Measurements from ENCODE around the gene ANGPTL8. TPM values are rescaled to one million over a fixed set of nuclear protein-coding genes. Genes with fewer than 3 reads are reported as not detected.
A peak's percentile ranks its signal among the peaks of the same experiment; 100 is the strongest.

ANGPTL8 gene
- total RNA-seq, 4 donors from 2014 or later: not detected

- Histone ChIP-seq H3K27ac (peak within 1 kb of the TSS; percentile 66 to 95 (median 81)), H3K4me3 (peak within 1 kb of the TSS; percentile 45 to 82 (median 65)), H3K27me3 (no peaks in the 10 kb centered on the region), H3K36me3 (peaks cover 0 to 26% (median 0%) of the 10 kb centered on the region in 3 donors), H3K9me3 (no peaks in the 10 kb centered on the region), H3K4me1 (peaks cover 0 to 41% (median 5%) of the 10 kb centered on the region in 4 donors)
- peak in 1 of 2 donors; percentile 44 for TF ChIP-seq POLR2A (IDR thresholded peaks at IDR 0.05)
- peak in 3 of 6 experiments; percentile 34 to 44 (median 36) for TF ChIP-seq CTCF (IDR thresholded peaks at IDR 0.05)
- peak; percentile 67 to 95 (median 88) for DNase-seq
Measured at GRCh38 chr19:11197291-11198174, 41.9 kb upstream of the ANGPTL8 start, which contains the start of gene KANK2. Gene KANK2 (minus strand): TSS chr19:11197545. CDS start chr19:11194511, 3,034 bp downstream.

GRCh38 chr19:11198175-11198534 lies 41.3 kb upstream of the ANGPTL8 start:
- DNase-seq: no peak
- Histone ChIP-seq H3K27me3 (no peaks in the 10 kb centered on the region), H3K36me3 (peaks cover 0 to 20% (median 0%) of the 10 kb centered on the region in 3 donors), H3K4me1 (peaks cover 0 to 37% (median 5%) of the 10 kb centered on the region in 4 donors), H3K4me3 (peak overlapping the region in 2 of 4 donors; percentile 77 to 82), H3K9me3 (no peaks in the 10 kb centered on the region), H3K27ac (peak overlapping the region; percentile 66 to 95 (median 81))
- no peak for TF ChIP-seq CTCF (IDR thresholded peaks at IDR 0.05)
- TF ChIP-seq POLR2A (IDR thresholded peaks at IDR 0.05): no peak

GRCh38 chr19:11198769-11199424 lies 40.5 kb upstream of the ANGPTL8 start:
- peaks cover 0 to 29% (median 5%) of the 10 kb centered on the region in 4 donors for H3K4me1 ChIP-seq
- H3K27ac ChIP-seq: peak overlapping the region in 1 of 4 donors; percentile 17

GRCh38 chr19:11199517-11199916 lies 39.9 kb upstream of the ANGPTL8 start:
- Histone ChIP-seq H3K27ac (peak overlapping the region in 1 of 4 donors; percentile 17), H3K27me3 (no peaks in the 10 kb centered on the region), H3K4me1 (peaks cover 0 to 29% (median 5%) of the 10 kb centered on the region in 4 donors), H3K4me3 (no peak overlapping the region), H3K9me3 (no peaks in the 10 kb centered on the region), H3K36me3 (peaks cover 0 to 13% (median 0%) of the 10 kb centered on the region in 3 donors)
- DNase-seq: no peak
- TF ChIP-seq CTCF (IDR thresholded peaks at IDR 0.05) (no peak), POLR2A (IDR thresholded peaks at IDR 0.05) (no peak)

More at GRCh38 chr19:11198769-11199424, 40.5 kb upstream of the ANGPTL8 start:
- Histone ChIP-seq H3K4me3 (no peak overlapping the region), H3K9me3 (no peaks in the 10 kb centered on the region), H3K27me3 (no peaks in the 10 kb centered on the region), H3K36me3 (peaks cover 0 to 13% (median 0%) of the 10 kb centered on the region in 3 donors)
- no peak for TF ChIP-seq POLR2A (IDR thresholded peaks at IDR 0.05)
- no peak for TF ChIP-seq CTCF (IDR thresholded peaks at IDR 0.05)
- no peak for DNase-seq

- H3K27ac ChIP-seq: no peak overlapping the region
- H3K27me3 ChIP-seq: no peaks in the 10 kb centered on the region
- H3K36me3 ChIP-seq: peaks cover 0 to 13% (median 0%) of the 10 kb centered on the region in 3 donors
- no peaks in the 10 kb centered on the region for H3K9me3 ChIP-seq
- no peak overlapping the region for H3K4me3 ChIP-seq
- H3K4me1 ChIP-seq: peaks cover 0 to 23% (median 5%) of the 10 kb centered on the region in 4 donors
- no peak for DNase-seq
- TF ChIP-seq CTCF (IDR thresholded peaks at IDR 0.05): no peak
- TF ChIP-seq POLR2A (IDR thresholded peaks at IDR 0.05): no peak
Measured at GRCh38 chr19:11200015-11200574, 39.3 kb upstream of the ANGPTL8 start.
